Measurements from ENCODE around the gene CCL20.
"Not testable (repeated sequence)": the region's sequence is repeated elsewhere in the genome, so short reads cannot be mapped to it uniquely, and the experiment has no call there.

Gene CCL20

DNA sequence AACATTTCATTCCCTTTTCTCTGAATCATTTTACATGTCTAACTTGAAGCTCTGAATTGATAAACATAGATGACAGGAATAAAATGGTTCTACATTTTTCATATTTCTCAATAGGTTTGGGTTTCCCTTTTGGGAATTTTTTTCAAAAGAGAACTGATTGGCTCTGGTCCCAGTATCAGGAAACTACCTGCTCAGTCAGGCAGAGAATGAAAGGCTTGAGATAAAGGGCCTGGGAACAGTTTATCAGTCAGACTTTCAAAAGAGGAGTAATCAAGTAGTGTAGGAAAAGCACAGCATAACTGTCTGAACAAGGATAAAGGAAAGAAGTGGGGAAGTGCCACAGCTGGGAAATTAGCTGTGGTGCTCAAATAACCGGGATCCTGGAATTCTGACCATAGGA lies 28.3 kb upstream of the CCL20 start:
- TF ChIP-seq CTCF (IDR thresholded peaks at IDR 0.05; ENCODE audit: low read depth, low read length), result no peak
- no peak overlapping the region for H3K4me3 ChIP-seq (ENCODE audit: low read depth, low read length)

DNA sequence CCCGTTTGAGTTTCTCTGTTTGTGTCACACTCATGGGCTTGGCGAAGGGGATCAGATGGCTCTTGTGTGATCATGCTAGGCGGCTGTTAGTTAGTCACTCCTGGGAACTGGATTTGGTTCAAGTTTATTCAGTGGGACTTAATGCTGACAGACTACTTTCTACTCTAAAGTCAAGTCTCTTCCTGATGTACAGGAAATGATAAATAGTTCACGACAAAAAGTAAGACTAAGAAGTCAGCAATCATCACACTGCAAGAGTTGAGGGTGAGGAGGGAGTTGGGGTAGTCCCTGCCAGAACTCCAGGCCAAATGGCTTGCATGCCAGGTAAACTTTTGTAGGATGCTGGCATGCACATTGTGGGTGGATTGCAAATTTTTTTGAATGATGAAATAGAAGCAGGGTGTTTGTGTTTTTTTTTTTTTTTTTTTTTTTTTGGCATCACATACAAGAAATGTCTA lies 25.1 kb upstream of the CCL20 start:
- TF ChIP-seq CTCF (IDR thresholded peaks at IDR 0.05; ENCODE audit: low read depth, low read length), result no peak
- H3K4me3 ChIP-seq (ENCODE audit: low read depth, low read length), result no peak overlapping the region

GRCh38 chr2:227789803-227790202 lies 23.8 kb upstream of the CCL20 start:
- no peak for TF ChIP-seq CTCF (IDR thresholded peaks at IDR 0.05; ENCODE audit: low read depth, low read length)
- H3K4me3 ChIP-seq (ENCODE audit: low read depth, low read length), result no peak overlapping the region

GRCh38 chr2:227793148-227793712 lies 20.4 kb upstream of the CCL20 start:
- TF ChIP-seq CTCF (IDR thresholded peaks at IDR 0.05; ENCODE audit: low read depth, low read length), result no peak

DNA sequence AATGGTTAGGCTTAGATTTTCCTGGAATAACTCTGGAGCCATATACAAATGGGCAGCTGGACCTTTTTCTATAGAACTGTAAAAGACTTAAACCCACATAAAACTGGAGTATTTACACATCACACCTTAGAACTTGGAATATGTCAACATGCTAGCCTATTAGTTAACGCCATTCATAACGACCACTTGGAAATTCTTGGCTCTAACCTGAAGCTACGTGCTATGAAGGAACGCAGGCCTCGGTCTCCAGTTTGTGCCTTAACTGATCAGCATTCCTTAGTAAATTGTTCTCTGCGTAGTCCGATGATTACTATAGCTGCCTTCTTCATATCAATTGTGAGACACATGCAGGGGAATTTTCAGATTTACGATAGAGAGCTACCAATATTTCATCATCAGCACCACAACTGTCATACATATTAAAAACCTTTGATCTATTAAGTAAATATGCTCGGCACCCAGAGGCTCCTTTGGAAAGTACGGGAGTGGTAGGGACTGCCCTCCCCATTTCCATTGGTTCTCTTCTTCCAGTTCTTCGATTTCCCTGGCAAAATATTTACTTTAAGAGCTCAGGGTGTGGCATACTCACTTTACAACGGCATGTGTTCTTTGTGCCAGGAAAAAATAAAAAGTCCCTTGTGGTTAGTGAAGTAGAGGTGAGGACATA lies 17.5 kb upstream of the CCL20 start:
- no peak for TF ChIP-seq CTCF (IDR thresholded peaks at IDR 0.05; ENCODE audit: low read depth, low read length)
- no peak overlapping the region for H3K4me3 ChIP-seq (ENCODE audit: low read depth, low read length)

More at GRCh38 chr2:227793148-227793712, 20.4 kb upstream of the CCL20 start:
- H3K4me3 ChIP-seq (ENCODE audit: low read depth, low read length), result no peak overlapping the region

DNA sequence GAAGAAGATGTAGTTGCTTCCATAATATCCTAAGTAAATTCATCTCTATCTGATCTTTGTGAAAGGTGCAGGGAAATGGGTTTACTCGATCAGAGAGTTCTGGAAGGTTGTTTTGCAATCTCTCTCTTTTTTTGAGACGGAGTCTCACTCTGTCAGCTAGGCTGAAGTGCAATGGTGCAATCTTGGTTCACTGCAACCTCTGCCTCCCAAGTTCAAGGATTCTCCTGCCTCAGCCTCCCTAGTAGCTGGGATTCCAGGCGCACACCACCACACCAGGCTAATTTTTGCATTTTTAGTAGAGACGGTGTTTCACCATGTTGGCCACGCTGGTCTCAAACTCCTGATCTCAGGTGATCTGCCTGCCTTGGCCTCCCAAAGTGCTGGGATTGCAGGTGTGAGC lies 16.9 kb upstream of the CCL20 start:
- H3K4me3 ChIP-seq (ENCODE audit: low read depth, low read length), result not testable (repeated sequence)

DNA sequence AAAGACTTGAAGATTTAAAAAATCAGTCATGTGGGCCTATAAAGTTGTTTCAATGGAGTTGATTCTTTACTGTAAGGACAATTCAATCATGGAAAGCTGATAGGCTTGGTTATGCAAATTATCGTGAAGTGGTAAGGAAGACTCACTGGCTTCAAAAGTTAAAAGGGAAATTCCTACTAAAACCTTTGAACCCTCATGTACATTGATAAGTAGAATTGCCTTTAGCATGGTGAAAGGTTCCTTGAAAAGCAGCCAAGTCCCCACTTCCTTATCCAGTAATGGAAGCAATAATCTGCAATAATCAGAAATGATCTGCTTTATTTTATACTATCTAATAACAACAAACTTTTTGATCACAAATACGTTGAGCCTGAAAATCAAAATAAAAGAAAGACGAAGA lies 14.4 kb upstream of the CCL20 start:
- no peak for TF ChIP-seq CTCF (IDR thresholded peaks at IDR 0.05; ENCODE audit: low read depth, low read length)
- no peak overlapping the region for H3K4me3 ChIP-seq (ENCODE audit: low read depth, low read length)

DNA sequence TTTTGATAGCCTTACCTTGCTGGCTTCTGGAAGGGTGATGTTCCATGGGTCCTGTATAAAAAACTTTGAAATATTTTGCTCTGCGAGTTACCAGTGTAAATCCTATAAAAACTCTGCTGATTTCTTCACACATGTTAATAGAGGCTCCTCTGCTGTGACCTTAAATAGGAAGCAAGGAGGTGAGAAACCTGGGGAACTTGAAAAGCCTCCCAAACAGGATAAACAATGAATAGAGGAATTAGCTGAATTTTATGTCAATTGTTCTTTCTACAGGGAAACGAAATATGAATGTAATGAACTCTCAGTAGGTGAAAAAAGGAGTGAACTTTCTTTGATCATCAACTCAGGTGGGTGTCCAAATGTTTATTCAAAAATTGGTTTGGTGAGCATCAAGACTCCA lies 10.8 kb upstream of the CCL20 start:
- H3K4me3 ChIP-seq (ENCODE audit: low read depth, low read length), result no peak overlapping the region
- no peak for TF ChIP-seq CTCF (IDR thresholded peaks at IDR 0.05; ENCODE audit: low read depth, low read length)
